WERI-Rb-1 (cell line): ENCODE results near the gene ARHGEF4.
A peak's percentile ranks its signal among the peaks of the same experiment; 100 is the strongest.

ENCODE experiments used
- DNase-seq: peaks from one replicate; pipeline ENCODE4 v3.0.0-alpha.2; 2020
- H3K27ac ChIP-seq: fragments of 250-450 bp; sonication (Bioruptor Pico); 2 replicates; pipeline ENCODE4 v1.5.1; 2020; ENCODE audit warnings: mild to moderate bottlenecking, moderate library complexity
- H3K27me3 ChIP-seq: fragments of 250-450 bp; sonication (Bioruptor Pico); 2 replicates; pipeline ENCODE4 v1.5.1; 2021; ENCODE audit warnings: mild to moderate bottlenecking, low read depth, moderate library complexity; ENCODE audit not compliant: insufficient read depth, severe bottlenecking
- H3K36me3 ChIP-seq: fragments of 250-450 bp; sonication (Bioruptor Pico); 2 replicates; pipeline ENCODE4 v1.5.1; 2020; ENCODE audit warnings: mild to moderate bottlenecking, moderate library complexity
- H3K4me3 ChIP-seq: 2 replicates; pipeline ENCODE4 v1.5.1; 2011; ENCODE audit warnings: low read depth, mild to moderate bottlenecking, control low read depth, low read length
- H3K9me3 ChIP-seq: fragments of 250-450 bp; sonication (Bioruptor Pico); 2 replicates; pipeline ENCODE4 v1.5.1; 2021; ENCODE audit warnings: mild to moderate bottlenecking, moderate library complexity; ENCODE audit not compliant: severe bottlenecking
- TF ChIP-seq, protein P1 (sequence below): IDR thresholded peaks from 2 replicates; pipeline ENCODE4 v1.5.1; 2011; ENCODE audit warnings: low read depth, mild to moderate bottlenecking, control low read depth, inconsistent platforms, low read length

The ARHGEF4 gene

DNA sequence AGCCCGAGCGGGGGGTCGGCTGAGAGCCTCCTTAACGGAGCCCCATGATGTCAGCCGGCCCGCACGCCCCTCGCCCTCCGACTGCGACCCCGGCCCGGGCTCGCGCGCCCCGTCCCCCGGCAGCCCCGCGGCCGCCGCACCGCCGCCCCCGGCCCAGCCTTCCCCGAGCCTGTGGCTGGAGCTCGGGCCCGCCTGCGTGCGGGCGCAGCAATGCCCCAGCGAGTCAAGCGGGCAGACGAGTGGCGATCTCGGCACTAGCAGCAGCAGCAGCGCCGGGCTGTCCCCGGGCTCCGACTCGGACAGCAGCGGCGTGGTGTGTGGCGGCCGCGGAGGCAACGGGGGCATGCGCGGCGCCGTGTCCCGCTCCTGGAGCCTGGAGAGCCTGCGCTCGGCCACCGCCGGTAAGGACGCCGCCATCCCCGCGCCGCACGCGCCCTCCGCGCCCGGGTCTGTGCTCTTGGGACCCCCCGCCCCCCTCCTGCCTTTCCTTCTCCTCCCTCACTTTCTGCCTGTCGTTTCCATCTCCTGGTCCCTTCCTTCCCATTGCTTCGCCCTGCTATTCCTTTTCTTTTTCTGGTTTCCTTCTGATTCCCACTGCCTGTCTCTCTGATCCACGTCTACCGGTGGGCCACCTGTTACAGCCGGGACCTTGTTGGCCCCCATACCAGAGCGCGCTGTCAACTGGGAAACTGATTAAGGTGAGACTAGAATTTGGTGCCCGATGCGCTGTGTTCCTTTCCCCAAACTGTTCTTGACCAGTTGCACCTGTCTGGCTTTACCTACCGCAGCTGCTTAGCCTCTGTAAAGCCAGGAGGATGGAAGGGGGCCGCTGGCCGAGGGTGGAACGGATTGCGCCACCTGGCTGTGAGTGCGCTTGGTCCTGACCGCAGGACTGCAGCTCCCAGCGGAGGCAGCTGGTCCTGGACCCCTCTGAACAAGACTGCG lies 127.4 kb downstream of the ARHGEF4 start:
- peaks cover 15% of the 10 kb centered on the region for H3K27me3 ChIP-seq
- peak overlapping the region; percentile 40 for H3K4me3 ChIP-seq
- TF ChIP-seq, protein P1, sequence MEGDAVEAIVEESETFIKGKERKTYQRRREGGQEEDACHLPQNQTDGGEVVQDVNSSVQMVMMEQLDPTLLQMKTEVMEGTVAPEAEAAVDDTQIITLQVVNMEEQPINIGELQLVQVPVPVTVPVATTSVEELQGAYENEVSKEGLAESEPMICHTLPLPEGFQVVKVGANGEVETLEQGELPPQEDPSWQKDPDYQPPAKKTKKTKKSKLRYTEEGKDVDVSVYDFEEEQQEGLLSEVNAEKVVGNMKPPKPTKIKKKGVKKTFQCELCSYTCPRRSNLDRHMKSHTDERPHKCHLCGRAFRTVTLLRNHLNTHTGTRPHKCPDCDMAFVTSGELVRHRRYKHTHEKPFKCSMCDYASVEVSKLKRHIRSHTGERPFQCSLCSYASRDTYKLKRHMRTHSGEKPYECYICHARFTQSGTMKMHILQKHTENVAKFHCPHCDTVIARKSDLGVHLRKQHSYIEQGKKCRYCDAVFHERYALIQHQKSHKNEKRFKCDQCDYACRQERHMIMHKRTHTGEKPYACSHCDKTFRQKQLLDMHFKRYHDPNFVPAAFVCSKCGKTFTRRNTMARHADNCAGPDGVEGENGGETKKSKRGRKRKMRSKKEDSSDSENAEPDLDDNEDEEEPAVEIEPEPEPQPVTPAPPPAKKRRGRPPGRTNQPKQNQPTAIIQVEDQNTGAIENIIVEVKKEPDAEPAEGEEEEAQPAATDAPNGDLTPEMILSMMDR, result peak; percentile 95
- H3K27ac ChIP-seq, result no peak overlapping the region
- no peaks in the 10 kb centered on the region for H3K9me3 ChIP-seq
- peak; percentile 80 for DNase-seq
- no peaks in the 10 kb centered on the region for H3K36me3 ChIP-seq

DNA sequence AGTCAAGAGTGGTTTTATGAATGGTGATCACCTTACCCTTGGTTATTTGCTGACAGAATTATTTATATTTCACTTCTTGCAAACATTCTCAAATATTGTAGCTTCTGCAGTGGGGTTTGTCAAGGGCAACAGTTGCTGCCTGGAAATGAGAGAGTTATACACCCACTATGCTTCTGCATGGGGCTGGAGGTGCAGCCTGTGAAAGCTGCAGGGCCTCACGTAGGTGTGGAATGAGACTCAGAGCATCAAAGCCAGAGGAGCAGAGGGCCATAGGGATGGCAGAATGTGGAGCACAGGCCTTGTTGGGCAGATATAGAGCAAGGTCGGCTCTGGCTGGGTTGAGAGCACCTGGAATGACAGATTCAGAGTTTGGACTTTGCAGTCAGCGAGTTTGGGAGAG lies 128.2 kb downstream of the ARHGEF4 start:
- Histone ChIP-seq H3K27ac (no peak overlapping the region), H3K36me3 (no peaks in the 10 kb centered on the region), H3K9me3 (no peaks in the 10 kb centered on the region), H3K4me3 (no peak overlapping the region), H3K27me3 (peaks cover 15% of the 10 kb centered on the region)
- DNase-seq, result no peak
- TF ChIP-seq, protein P1, result no peak

DNA sequence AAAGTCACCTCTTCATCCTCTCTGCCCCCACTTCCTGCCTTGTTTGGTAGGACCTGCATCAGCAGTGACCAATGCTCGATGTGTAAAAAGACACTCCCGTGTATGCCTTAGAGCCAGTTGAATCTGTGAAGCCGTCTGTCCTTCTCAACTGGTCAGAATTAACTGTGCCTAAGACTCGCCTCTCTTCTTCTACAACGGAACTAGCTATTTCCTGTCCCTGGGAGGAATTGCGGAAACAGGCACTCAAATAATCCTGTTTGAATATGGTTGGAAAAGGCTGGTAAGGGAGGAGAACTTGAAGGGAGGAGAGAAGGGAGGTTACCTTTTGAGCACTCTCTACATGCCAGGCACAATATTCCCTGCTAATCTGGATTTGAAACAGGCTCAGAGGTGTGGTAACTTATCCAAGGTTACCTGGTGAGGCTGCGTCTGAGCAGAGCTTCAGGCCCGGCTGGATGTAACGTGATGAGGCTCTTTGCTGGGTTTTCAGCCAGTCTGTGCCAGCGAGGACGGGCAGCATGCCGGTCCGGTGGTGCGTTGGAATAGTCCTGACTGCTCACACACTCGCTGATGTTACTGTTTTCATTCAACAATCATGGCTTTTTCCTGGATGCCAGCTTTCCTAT lies 129.5 kb downstream of the ARHGEF4 start:
- TF ChIP-seq, protein P1, result no peak
- H3K27ac ChIP-seq, result no peak overlapping the region
- H3K27me3 ChIP-seq, result peaks cover 15% of the 10 kb centered on the region
- H3K9me3 ChIP-seq, result no peaks in the 10 kb centered on the region
- H3K4me3 ChIP-seq, result no peak overlapping the region
- no peaks in the 10 kb centered on the region for H3K36me3 ChIP-seq
- DNase-seq, result no peak

DNA sequence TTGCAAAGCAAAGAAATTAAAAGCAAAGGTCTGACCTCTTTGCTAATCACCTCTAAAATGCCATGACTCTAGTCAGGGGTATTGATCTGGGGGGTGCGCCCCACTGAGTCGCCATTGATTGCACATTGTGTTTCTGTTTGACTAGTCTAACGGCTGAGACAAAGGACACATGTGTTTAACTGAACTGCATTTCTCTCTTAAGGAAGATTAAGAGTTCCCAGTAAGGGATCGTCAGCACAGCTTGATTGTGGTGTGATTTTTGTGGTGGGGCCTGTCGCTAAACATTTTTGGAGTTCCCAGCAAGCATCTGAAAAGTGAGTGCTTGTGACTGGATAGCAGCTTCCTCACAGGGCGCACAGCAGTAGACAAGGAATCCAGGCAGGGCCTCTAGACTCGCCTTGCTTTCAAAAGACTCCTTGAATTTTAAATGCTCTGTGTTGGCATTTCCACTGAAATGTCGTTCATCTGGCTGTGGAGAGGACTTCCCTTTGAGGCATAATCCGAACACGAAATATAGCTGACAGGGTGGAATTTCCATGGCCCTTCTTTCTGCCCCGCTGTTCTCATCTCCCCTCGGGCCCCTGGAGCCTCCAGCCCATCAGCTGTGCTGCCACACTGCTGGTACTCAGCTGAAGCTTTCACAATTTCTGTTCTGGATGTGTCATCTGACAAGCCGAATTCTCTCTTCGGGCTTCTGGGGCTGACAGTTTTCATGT lies 130.2 kb downstream of the ARHGEF4 start:
- no peak for DNase-seq
- H3K4me3 ChIP-seq, result no peak overlapping the region
- TF ChIP-seq, protein P1, result no peak
- H3K27ac ChIP-seq, result no peak overlapping the region
- no peaks in the 10 kb centered on the region for H3K36me3 ChIP-seq
- H3K9me3 ChIP-seq, result no peaks in the 10 kb centered on the region
- peaks cover 15% of the 10 kb centered on the region for H3K27me3 ChIP-seq

DNA sequence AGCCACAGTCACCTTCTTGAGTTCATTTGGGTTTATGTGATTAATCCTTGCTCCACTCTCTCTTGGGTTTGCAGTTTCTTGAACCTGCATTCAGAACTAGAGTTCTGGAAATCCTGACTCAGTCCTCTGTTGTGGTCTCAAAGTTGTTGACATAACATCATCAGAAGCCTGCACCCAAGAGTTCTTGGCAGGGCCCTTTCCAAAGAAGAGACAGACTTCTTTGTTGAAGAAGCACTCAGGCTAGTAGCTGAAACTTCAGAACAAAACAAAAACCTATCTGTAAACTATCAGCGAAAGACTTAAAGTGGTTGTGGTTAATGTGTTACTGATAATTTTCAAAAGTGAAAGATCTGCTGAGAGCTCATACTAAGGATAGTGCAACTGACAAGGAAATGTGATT lies 135.7 kb downstream of the ARHGEF4 start:
- Histone ChIP-seq H3K9me3 (peaks cover 5% of the 10 kb centered on the region), H3K4me3 (no peak overlapping the region), H3K27ac (no peak overlapping the region), H3K27me3 (no peaks in the 10 kb centered on the region), H3K36me3 (no peaks in the 10 kb centered on the region)
- TF ChIP-seq, protein P1, result no peak
- no peak for DNase-seq
